MM.1S (cell line): ENCODE data around the gene AURKB.

Experiments used
- CTCF ChIP-seq: fragments of 300-600 bp; sonication (generic); IDR thresholded peaks from 2 replicates; pipeline ENCODE4 v1.5.1; 2016; ENCODE audit warnings: antibody characterized with exemption, low read length, mixed read lengths
- EZH2 ChIP-seq: fragments of 300-600 bp; sonication (generic); optimal IDR thresholded peaks from 2 replicates; pipeline ENCODE3; 2017; ENCODE audit warnings: low read depth, mild to moderate bottlenecking, antibody characterized with exemption, low read length, mixed read lengths

GRCh38 chr17:8158267-8159031 lies 51.9 kb downstream of the AURKB start:
- peak; percentile 83 for TF ChIP-seq CTCF
- TF ChIP-seq EZH2 = no peak
